GM19468 (cell line): ENCODE measurements around the gene KCNJ6.

Experiments
- ATAC-seq: cut with Tn5 transposase; IDR thresholded peaks from one replicate; pipeline ENCODE4 v1.9.1; 2021; ENCODE audit warnings: mild to moderate bottlenecking, moderate library complexity, moderate number of reproducible peaks; ENCODE audit not compliant: unreplicated experiment; ENCODE audit errors: extremely low read depth

KCNJ6 gene

GRCh38 chr21:37828556-37828955 lies 87.7 kb downstream of the KCNJ6 start:
- ATAC-seq, result no peak

GRCh38 chr21:37827913-37828312 lies 88.3 kb downstream of the KCNJ6 start:
- ATAC-seq, result no peak

- no peak for ATAC-seq
Measured at GRCh38 chr21:37821786-37822450, 94.3 kb downstream of the KCNJ6 start.

GRCh38 chr21:37821092-37821491 lies 95.2 kb downstream of the KCNJ6 start:
- no peak for ATAC-seq

GRCh38 chr21:37819372-37819771 lies 96.9 kb downstream of the KCNJ6 start:
- ATAC-seq, result no peak

- ATAC-seq, result no peak
Measured at GRCh38 chr21:37817242-37817641, 99.0 kb downstream of the KCNJ6 start.

GRCh38 chr21:37815893-37816292 lies 100.4 kb downstream of the KCNJ6 start:
- no peak for ATAC-seq

GRCh38 chr21:37811711-37812110 lies 104.5 kb downstream of the KCNJ6 start:
- no peak for ATAC-seq

GRCh38 chr21:37808261-37808660 lies 108.0 kb downstream of the KCNJ6 start:
- ATAC-seq, result no peak

GRCh38 chr21:37805266-37805665 lies 111.0 kb downstream of the KCNJ6 start:
- no peak for ATAC-seq

- ATAC-seq, result no peak
Measured at GRCh38 chr21:37804001-37804400, 112.3 kb downstream of the KCNJ6 start.

- no peak for ATAC-seq
Measured at GRCh38 chr21:37803101-37803651, 113.1 kb downstream of the KCNJ6 start.

GRCh38 chr21:37800456-37801061 lies 115.7 kb downstream of the KCNJ6 start:
- ATAC-seq, result no peak

- ATAC-seq, result no peak
Measured at GRCh38 chr21:37800057-37800455, 116.2 kb downstream of the KCNJ6 start.

GRCh38 chr21:37799211-37800056 lies 116.8 kb downstream of the KCNJ6 start:
- no peak for ATAC-seq

GRCh38 chr21:37797403-37797802 lies 118.9 kb downstream of the KCNJ6 start:
- ATAC-seq, result no peak

GRCh38 chr21:37796011-37796410 lies 120.2 kb downstream of the KCNJ6 start:
- no peak for ATAC-seq

- ATAC-seq, result no peak
Measured at GRCh38 chr21:37793660-37794059, 122.6 kb downstream of the KCNJ6 start.

- ATAC-seq, result no peak
Measured at GRCh38 chr21:37792046-37792445, 124.2 kb downstream of the KCNJ6 start.

GRCh38 chr21:37790905-37791304 lies 125.4 kb downstream of the KCNJ6 start:
- no peak for ATAC-seq

- ATAC-seq, result no peak
Measured at GRCh38 chr21:37788503-37788902, 127.8 kb downstream of the KCNJ6 start.
